ENCODE measurements around the gene CCNE1.

Gene CCNE1

DNA sequence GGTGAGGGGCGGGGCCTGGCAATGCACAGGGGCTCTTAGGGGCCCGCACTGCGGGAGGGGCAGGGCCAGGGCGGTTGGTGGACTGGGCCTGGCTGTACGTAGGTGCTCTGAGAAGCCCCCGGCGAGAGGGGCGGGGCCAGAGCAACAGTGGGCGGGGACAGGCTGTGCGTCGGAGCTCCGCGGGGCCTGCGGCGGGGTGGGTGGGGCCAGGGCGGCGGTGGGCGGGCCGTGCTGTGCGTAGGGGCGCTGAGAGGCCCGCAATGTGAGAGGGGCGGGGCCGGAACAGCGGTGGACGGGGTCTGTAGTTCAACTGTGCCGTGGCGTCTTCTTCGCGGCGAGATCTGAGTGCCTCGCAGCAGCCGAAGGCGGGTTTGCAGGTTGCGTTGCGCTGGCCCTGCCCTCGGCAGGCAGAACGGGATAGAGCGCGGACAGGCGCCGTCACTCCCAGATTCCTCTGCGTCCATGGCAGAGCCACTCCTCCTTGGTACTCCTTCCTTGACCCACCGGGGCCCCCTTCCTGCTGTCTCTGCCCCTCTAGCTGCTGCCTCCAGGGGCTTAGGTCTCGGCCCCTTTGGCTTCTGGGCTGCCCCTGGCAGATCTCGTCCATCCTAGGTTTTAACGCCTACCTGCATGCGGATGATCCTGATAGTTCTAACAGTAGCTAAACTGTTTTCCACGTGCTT lies 33.2 kb downstream of the CCNE1 start:
- peak; percentile 93 for DNase-seq (ENCODE audit: low spot score)

DNA sequence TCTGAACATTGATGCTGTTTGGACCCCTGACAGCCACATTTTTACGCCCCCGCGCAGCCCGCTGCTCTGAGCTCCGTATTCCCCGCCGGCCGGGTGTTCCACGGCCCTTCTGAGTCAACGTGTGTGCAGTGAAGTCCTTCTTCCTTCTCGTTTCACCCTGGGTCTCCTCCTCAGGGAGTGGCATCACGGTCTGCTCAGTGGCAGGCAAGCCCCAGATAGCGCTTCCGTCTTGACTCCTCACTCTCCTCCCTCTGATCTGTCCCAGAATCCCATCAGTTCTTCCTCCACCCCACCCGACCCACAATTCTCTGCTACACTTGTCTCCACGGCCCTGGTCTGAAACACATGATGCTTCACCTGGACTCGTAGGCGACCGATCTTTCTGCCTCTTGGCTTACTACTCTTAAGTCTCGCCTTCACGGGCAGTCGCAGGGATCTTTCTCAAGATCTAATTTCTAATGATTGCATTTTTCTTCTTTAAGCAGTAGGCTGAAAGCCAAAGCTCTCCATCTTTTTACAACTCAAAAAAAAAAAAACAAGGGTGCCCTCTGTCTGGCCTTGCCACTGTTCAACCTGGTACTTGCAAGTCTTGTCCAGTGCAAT lies 33.9 kb downstream of the CCNE1 start:
- peak; percentile 67 for DNase-seq (ENCODE audit: low spot score)

DNA sequence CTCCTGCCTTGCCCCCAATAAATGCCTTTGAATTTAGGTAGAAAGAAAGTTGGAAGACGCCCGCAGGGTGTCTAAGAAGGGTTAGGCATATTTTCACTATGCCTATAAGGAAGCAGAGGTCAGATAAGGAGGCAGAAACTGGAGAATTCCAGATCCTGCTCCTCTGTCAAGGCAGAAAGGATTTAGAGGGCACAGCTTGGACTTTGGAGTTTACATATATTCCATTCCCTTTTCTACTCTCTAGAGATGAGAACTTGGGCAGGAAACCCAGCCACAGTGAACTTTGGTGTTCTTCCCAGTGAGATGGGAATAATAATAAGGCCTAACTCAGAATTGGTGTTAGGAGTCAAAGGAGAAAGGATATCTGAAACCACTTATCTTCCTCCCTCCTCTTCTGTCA lies 37.4 kb downstream of the CCNE1 start:
- DNase-seq (ENCODE audit: low spot score), result no peak

DNA sequence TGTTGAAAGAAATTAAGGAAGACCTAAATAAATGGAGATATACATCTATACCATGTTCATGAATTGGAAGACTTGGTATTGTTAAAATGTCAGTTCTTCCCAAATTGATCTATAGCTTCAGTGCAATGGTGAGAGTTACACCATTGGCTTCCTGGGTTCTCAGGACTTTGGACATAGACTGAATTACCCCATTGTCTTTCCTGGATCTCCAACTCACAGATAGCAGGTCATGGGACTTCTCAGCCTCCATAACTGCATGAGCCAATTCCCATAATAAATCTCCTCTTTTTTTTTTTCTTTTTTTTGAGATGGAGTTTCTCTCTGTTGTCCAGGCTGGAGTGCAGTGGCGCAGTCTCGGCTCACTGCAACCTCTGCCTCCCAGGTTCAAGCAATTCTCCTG lies 38.7 kb downstream of the CCNE1 start:
- no peak for DNase-seq (ENCODE audit: low spot score)

DNA sequence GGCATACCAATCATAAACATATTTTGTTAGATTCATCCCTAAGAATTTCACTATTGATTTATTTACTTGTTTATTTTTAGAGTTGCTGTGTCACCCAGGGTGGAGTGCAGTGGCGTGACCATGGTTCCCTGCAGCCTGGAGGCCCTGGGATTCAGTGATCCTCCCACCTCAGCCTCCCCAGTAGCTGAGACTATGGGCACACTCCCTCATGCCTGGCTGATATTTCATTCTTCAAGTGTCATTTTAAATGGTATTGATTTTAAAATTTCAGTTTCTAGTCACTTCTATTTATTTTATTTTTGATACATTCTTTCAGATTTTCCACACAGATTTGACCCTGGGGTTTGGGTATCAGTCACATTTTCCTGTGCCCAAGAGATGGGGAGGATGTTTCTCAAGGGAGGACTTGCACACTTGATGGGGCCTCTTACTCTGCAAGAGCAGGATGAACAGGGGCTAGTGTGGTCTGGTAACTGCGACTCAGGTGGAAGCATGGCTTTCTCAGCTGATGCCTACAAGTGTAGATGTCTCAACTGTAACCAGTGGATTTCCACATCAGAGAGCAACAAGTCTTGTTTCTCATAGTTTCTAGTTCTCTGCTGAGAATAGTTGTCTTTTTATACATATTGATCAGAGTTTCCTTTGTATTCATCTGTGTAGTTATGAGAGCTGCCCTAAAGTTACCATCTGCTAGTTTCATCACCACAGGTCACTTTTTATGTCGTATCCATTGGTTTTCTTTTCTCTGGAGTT lies 40.2 kb downstream of the CCNE1 start:
- DNase-seq (ENCODE audit: low spot score), result no peak

DNA sequence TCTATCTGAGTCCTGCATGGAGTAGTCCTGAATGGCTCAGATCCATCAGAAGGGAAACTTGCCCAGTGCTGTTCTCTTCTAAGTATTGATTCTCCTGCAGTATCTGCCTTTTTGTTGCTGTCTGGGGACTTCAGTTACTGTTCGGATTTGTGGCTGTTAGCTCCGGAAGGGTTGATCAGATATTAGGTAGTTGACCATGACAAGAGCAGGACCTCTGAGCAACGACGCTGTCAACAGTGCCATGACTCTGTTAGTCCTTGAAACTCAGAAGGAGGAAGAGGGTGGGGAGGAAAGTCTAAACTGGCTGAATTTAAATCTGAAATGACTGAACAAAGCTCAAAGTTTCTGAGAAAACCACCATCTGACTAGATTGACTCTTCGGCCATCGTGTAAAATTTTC lies 42.2 kb downstream of the CCNE1 start:
- DNase-seq (ENCODE audit: low spot score), result no peak

DNA sequence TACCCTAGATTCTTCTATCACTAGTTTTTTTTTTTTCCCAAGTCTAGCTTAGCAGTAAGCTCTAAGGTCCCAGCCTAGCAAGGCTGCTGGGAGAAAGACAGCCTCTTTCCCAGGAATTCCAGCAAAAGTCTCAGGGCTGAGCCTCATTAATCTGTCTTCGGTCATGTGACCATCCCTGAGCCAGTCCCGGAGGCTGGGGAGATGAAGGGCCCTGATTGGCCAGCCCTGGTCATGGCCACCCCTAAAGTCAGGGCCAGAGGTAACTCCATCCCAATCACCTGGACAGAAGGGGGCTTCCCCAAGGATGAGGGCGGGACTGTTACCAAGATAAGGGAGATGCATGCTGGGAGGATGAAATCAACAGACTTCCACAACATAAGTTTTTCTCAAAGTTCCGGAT lies 43.3 kb downstream of the CCNE1 start:
- no peak for DNase-seq (ENCODE audit: low spot score)

DNA sequence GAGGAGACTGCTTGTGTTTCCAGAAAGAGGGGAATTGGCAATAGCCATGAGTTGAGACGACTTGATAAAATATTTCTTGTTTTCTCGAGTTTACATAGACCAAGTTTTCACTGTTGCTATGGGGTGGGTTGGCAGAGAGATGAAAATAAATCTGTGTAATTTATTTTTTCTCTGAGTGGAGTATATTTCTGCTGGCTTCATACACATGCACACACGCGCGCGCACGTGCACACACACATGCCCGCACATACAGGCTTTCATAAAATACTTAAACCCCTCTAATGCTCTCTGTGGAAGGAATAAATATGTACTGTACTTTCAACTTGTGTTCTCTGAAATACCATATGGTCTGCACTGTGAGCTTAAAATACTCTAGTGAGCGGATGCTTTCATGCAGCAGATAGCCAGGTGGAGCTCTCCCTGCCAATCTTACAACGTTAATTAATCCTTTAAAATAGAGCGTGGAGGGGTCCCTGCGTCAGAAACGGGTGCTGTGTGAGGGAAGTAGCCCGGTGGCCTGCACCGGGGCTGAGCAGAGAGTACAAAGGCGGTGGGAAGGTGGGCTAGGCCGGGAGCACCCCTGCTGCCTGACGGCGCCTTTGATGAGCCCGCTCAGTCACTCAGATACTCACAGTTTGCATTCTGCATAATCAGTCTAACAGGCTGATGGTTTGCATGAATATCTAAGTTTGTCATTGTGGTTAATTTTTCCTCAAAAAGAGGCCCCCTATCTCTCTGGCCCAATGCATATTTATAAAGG lies 44.1 kb downstream of the CCNE1 start:
- DNase-seq (ENCODE audit: low spot score), result no peak

DNA sequence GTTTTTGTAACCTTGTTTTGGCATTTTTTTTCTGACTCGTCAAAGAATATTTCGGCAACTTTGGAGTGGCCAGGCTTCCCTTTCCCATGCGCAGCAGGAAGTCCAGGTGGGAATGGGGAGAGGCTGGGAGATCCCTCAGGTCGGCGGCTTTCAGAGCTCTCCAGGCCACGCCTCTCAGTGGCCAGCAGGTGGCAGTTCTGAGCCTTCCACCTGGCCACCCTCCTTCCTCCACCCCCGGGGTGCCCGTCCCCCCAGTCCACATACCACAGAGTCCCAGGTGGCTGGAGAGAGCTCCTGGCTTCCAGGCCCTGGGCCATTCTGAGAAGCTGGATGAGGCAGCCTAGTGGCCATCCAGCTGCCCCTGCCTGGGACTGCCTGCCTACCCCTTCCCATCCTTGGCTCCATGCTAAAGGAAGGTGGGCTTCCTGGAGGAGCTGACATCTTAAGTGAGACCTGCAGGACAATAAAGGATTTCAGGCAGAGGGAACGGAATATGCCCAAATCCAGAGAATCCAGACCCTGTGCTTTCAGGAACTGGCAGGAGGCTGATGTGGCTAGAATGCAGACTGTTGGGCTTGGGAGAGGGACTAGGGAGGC lies 46.3 kb downstream of the CCNE1 start:
- DNase-seq (ENCODE audit: low spot score), result peak; percentile 36

DNA sequence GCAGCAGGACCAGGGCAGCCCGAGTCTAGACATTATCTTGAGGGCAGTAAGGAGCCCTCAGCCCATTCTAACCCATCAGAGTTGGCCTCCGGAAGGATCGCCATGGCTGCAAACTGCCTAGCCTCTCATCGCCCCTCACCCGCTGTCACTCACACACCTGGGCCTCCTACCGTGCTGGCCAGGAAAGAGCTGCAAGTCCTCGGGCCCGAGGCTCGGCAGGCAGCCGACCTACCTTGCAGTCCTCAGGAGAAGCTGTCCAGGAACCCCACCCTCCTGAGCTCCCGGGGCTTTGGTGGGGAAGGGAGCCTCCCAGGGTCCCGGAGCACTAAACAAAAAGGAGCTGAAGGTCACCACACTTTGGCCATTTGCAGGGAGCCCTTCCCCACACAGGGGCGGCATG lies 46.8 kb downstream of the CCNE1 start:
- DNase-seq (ENCODE audit: low spot score), result no peak

DNA sequence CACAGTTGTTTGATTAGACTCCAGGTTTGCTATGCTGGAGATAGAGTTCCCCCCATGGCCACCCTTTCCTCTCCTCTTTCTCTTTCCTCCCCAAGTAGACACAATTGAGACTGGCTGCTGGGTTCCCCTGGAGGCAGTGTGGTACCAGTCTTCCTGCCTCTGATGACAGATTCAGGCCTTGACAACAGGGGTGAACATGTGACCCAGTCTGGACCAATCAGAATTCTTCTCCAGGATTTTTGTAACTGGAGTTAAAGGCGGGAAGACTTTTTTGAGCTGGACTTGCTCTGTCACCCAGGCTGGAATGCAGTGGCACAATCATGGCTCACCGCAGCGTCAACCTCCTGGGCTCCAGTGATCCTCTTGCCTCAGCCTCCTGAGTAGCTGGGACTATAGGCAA lies 48.7 kb downstream of the CCNE1 start:
- peak; percentile 16 for DNase-seq (ENCODE audit: low spot score)

DNA sequence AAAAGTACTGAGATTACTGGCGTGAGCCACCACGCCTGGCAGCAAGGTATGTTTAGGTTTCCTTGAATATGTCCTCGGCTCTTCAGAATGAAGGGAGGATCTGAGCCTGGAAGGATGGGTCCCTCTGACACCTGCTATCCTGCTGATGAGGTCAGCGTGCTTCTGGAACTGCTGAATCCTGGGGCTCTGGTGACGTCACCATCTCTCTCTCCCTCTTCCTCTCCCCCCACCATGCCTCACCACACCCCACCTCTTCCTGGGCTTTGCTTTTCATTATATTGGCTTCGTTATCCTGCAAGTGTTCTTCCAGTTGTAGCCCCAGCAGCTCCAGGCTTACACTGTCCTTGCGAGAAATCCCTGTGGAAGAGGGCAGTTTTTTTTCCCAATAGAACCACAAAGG lies 49.8 kb downstream of the CCNE1 start:
- DNase-seq (ENCODE audit: low spot score), result no peak

DNA sequence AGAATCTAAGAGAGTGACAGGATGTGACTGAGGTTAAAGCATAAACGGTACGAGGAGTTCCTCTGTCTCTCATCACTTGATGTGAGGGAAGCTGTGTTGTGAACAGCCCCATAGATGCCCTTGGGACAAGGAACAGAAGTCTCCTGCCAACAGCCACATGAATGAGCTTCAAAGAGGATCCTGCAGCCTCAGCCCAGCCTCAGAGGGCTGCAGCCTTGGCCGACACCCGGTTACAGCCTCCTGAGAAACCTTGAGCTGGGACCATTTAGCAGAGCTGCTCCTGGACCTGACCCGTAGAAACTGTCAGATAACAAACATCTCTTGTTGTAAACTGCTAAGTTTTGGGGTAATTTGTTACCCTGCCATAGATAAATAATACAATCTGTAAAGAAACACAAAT lies 54.2 kb downstream of the CCNE1 start:
- no peak for DNase-seq (ENCODE audit: low spot score)

DNA sequence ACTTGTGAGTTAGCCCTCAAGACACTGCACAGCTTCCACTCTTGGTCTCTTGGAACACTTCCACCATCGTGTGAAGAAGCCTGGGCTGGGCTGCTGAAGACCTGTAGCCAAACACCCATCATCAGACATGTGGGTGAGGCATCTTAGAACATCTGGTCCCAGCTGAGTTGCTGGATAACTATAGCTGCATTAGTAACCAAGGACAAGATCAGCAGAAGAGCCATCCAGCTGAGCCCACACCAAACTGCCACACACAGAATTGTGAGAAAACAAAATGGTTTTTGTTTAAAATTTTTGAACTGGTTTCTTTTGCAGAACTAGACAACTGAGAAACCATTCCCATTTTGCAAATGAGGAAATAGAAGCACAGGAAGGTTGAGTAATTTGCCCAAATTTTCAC lies 56.2 kb downstream of the CCNE1 start:
- DNase-seq (ENCODE audit: low spot score), result no peak

DNA sequence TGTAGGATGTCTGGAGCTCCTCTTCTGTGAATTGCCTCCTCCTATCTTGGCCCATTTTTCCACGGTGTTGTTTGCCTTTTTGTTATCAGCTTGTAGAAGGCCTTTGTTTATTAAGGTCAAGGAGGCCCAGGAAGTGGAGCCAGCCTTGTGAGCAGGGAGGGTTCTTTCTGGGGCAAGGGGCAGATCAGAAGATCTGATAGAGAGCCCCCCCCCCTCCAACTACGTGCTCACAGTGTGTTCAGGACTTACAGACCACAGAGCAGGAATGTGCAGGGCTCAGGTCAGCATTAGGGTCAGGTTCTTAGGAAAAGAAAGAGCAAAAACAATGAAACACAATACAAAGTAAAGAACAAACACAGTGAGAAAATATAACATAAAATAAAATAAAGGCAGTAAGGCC lies 59.4 kb downstream of the CCNE1 start:
- DNase-seq (ENCODE audit: low spot score), result no peak

DNA sequence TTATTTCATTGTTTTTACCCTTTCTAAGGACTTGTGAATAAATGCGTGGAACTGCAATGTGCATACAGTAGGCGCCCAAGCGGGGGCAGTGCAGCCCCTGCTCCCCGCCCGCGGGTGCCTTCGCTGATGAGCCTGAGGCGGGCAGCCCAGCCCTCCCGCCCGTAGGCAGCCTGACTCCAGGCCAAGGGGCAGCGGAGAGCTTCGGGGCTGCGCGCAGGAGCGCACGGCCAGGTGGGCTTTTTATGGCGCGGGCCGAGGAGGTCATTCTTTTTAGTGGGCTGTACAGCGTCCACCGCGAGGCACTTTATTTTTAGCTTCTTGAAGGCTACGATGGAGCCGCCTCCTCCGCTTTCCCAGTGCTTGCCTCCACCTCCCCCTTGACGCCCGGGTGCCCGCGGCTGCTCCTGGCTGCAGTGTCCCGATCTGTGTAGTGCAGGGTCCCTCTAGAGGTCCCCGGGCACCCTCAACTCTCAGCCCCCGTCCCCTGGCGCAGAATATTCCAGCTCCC lies 60.5 kb downstream of the CCNE1 start:
- peak; percentile 20 for DNase-seq (ENCODE audit: low spot score)

DNA sequence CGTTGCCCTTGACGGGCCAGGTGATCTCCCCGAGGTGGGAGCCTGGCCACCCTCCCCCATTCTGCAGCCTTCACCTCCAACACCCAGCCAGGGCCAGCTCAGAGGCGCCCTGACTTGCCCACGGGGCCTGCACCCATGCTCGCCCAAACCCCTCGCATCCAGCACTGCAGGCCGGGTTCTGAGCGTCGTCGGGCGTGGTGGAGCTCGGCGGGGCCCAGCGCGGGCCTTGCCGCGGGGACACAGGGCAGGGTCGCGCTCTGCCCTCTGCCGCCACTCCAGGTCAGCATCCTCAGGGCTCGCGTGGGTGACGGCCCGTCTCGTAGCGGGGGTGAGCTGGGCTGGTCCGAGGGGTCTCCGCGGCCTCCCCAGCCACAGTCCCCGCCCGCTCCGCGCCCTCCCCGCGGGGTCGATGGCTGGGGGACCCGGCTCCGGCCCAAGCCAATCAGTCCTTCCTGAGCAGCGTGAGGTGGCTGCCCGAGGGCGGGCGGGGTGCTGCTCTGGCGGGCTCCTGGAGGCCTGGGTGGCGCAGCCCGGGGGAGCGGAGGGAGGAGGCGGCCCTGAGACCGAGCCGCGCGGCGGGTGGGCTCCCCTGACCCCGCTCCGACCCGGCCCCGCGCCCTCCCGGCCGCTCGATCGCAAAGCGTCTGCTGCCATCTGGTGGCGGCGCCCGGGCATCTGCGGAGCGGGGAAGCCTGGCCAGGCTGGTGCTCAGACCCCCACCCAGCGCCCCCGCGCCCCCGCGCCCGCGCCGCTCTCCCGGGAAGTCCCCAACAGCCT lies 61.4 kb downstream of the CCNE1 start:
- peak; percentile 25 for DNase-seq (ENCODE audit: low spot score)

Data from kidney tubule cell (primary cell).